HEK293T (cell line): ENCODE measurements around the gene ADCY2.

Experiments
- CTBP1 ChIP-seq: fragments of 450-650 bp; IDR thresholded peaks from 2 replicates; pipeline ENCODE4 v1.6.1; 2016; ENCODE audit warnings: borderline replicate concordance
- ELF4 ChIP-seq: fragments of 450-650 bp; IDR thresholded peaks from 2 replicates; pipeline ENCODE4 v1.6.1; 2017; ENCODE audit warnings: antibody characterized with exemption
- FOXA1 ChIP-seq: fragments of 450-650 bp; IDR thresholded peaks from 2 replicates; pipeline ENCODE4 v1.6.1; 2016; ENCODE audit warnings: mild to moderate bottlenecking
- FOXK2 ChIP-seq: fragments of 450-650 bp; IDR thresholded peaks from 2 replicates; pipeline ENCODE4 v1.6.1; 2016; ENCODE audit warnings: mild to moderate bottlenecking
- LEF1 ChIP-seq: fragments of 450-650 bp; IDR thresholded peaks from 2 replicates; pipeline ENCODE4 v1.6.1; 2017; ENCODE audit warnings: mild to moderate bottlenecking, borderline replicate concordance
- SP1 ChIP-seq: fragments of 450-650 bp; IDR thresholded peaks from 2 replicates; pipeline ENCODE4 v1.6.1; 2017
- SUZ12 ChIP-seq: fragments of 450-650 bp; IDR thresholded peaks from 2 replicates; pipeline ENCODE4 v1.6.1; 2016; ENCODE audit warnings: mild to moderate bottlenecking
- TARDBP ChIP-seq: fragments of 450-650 bp; IDR thresholded peaks from 2 replicates; pipeline ENCODE4 v1.6.1; 2016
- ZNF384 ChIP-seq: fragments of 450-650 bp; IDR thresholded peaks from 2 replicates; pipeline ENCODE4 v1.6.1; 2016

DNA sequence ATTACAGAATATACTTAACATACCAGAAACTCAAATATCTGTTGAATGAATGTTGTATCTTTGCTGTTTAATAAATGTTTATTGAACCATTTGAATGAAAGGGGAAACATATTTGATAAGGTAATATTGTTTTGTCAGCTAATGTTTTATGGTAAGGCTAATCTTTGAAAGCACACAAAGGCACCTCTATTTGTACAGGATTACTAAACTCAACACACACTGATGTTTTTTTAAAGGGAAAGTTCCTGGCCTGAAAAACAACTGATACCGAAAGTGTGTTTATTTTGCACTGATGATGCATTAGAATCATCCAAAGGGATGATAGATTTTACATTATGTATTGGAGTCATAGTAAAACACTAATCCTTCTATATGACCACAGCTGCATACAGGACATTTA lies 82.5 kb downstream of the ADCY2 start:
- no peak for TF ChIP-seq SUZ12
- TF ChIP-seq ZNF384 = no peak
- TF ChIP-seq LEF1 = no peak
- no peak for TF ChIP-seq FOXA1
- TF ChIP-seq FOXK2 = no peak
- TF ChIP-seq CTBP1 = no peak
- no peak for TF ChIP-seq SP1
- no peak for TF ChIP-seq ELF4
- no peak for TF ChIP-seq TARDBP
